Activated CD8-positive, alpha-beta T cell treated with anti-CD3 and anti-CD28 coated beads, Interleukin-2, amount 10 ng/mL, durations not matched to agents 7 days and 5 days (primary cell): ENCODE results near the gene TMBIM6. TPM values are rescaled to one million over a fixed set of nuclear protein-coding genes. Genes with fewer than 3 reads are reported as not detected.
"Not testable (repeated sequence)": the region's sequence is repeated elsewhere in the genome, so short reads cannot be mapped to it uniquely, and the experiment has no call there.

Source experiments
- ATAC-seq: fragments of 150-1000 bp; cut with Tn5 transposase; one replicate; pipeline ENCODE4 v1.10.0; 2021; ENCODE audit warnings: moderate library complexity
- CTCF ChIA-PET: fragments of 350-600 bp; sonication (Branson Sonifier 250); formaldehyde crosslinking; loops from one replicate; lab custom pipeline; 2021; ENCODE audit warnings: antibody characterized with exemption; lab: Charles Lee
- POLR2A ChIA-PET: fragments of 350-600 bp; sonication (Branson Sonifier 250); formaldehyde crosslinking; loops from one replicate; lab custom pipeline; 2021; ENCODE audit warnings: antibody characterized with exemption; lab: Charles Lee
- DNase-seq: peaks from one replicate; pipeline ENCODE4 v3.0.0-alpha.2; 2020
- H3K27ac Mint-ChIP-seq: one replicate; pipeline ENCODE4 v1.8.0; 2021; ENCODE audit warnings: mild to moderate bottlenecking, mixed read lengths
- H3K27me3 Mint-ChIP-seq: one replicate; pipeline ENCODE4 v1.8.0; 2021; ENCODE audit warnings: low read depth, mixed read lengths
- H3K36me3 Mint-ChIP-seq: one replicate; pipeline ENCODE4 v1.8.0; 2021; ENCODE audit warnings: low read depth, mixed read lengths
- H3K4me1 Mint-ChIP-seq: one replicate; pipeline ENCODE4 v1.8.0; 2021; ENCODE audit warnings: low read depth, mixed read lengths
- H3K4me3 Mint-ChIP-seq: one replicate; pipeline ENCODE4 v1.8.0; 2021; ENCODE audit warnings: mild to moderate bottlenecking, mixed read lengths
- H3K9me3 Mint-ChIP-seq: one replicate; pipeline ENCODE4 v1.8.0; 2022; ENCODE audit warnings: mixed read lengths; ENCODE audit not compliant: insufficient read depth
- total RNA-seq, 2 experiments: library from RNA; stranded (reverse); gene quantifications; one replicate each; pipeline ENCODE4 v1.2.3, GENCODE V29; 2021

The TMBIM6 gene
- total RNA-seq, 2 experiments from 2014 or later = 420 TPM

DNA sequence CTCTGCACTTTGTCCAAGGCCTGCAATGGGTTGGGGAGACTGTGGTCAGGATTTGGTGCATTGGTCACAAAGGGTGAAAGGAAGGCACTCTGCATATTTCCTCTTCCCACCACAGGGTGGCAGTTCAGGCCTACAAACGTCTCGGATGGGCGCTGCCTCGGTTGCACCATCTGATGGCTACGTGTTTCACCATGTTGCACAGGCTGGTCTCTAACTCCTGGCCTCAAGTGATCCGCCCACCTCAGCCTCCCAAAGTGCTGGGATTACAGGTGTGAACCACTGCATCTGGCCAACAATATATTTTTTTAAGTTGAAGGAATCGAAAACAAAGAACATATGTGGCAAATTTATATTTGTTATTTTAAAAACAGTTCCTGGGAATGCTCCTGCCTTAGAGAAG is 35.1 kb downstream of the TMBIM6 start:
- Mint-ChIP-seq H3K27me3 (peaks cover 20% of the 10 kb centered on the region), H3K9me3 (no peaks in the 10 kb centered on the region), H3K4me1 (peaks cover 20% of the 10 kb centered on the region), H3K4me3 (no peak overlapping the region), H3K36me3 (no peaks in the 10 kb centered on the region), H3K27ac (peak overlapping the region; percentile 48)
- CTCF ChIA-PET = interaction anchor here (1.4 to 5.5 kb wide), 10 partner anchors 11 to 231 kb away, joined by 3 to 129 read pairs (median 12); partner anchors contain the start of genes BCDIN3D and NCKAP5L
- POLR2A ChIA-PET = no interaction called here
- peak; percentile 85 for ATAC-seq
- peak; percentile 78 for DNase-seq

- no peaks in the 10 kb centered on the region for H3K36me3 Mint-ChIP-seq
- peaks cover 20% of the 10 kb centered on the region for H3K4me1 Mint-ChIP-seq
- DNase-seq (no peak), ATAC-seq (no peak)
- POLR2A ChIA-PET = interaction anchor here (2.4 kb wide), 1 partner anchor 35 kb away, joined by 15 read pairs; the partner anchor contains the start of gene TMBIM6
- H3K4me3 Mint-ChIP-seq = no peak overlapping the region
- peak overlapping the region; percentile 44 for H3K27ac Mint-ChIP-seq
- CTCF ChIA-PET = interaction anchor here (1.2 to 5.5 kb wide), 31 partner anchors 10 to 334 kb away, joined by 3 to 129 read pairs (median 9); partner anchors contain the start of genes BCDIN3D, FAM186B, NCKAP5L and TMBIM6
- peaks cover 20% of the 10 kb centered on the region for H3K27me3 Mint-ChIP-seq
- no peaks in the 10 kb centered on the region for H3K9me3 Mint-ChIP-seq
Observed at GRCh38 chr12:49776858-49777257, 35.5 kb downstream of the TMBIM6 start.

DNA sequence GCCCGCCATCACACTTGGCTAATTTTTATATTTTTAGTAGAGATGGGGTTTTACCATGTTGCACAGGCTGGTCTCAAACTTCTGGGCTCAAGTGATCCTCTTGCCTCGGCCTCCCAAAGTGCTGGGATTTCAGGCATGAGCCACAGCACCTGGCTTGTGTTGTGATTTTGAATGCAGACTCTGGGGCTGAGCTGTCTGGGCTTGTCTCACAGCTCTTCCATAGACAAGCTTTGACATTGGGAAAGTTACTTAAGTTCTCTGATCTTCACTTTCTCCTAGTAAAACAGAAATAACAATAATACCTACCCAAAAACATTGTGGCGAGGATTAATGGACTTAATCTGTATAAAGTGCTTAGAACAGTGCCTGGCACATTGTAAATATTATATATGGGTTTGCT is 36.0 kb downstream of the TMBIM6 start:
- Mint-ChIP-seq H3K27me3 (peaks cover 20% of the 10 kb centered on the region), H3K36me3 (no peaks in the 10 kb centered on the region), H3K4me1 (peaks cover 20% of the 10 kb centered on the region), H3K27ac (no peak overlapping the region), H3K9me3 (no peaks in the 10 kb centered on the region), H3K4me3 (no peak overlapping the region)
- POLR2A ChIA-PET = interaction anchor here (2.4 kb wide), 1 partner anchor 36 kb away, joined by 15 read pairs; the partner anchor contains the start of gene TMBIM6
- no peak for DNase-seq
- CTCF ChIA-PET = interaction anchor here (0.6 to 5.5 kb wide), 54 partner anchors 8 to 333 kb away, joined by 3 to 129 read pairs (median 5); partner anchors contain the start of genes BCDIN3D, FAM186B, NCKAP5L and SMARCD1
- no peak for ATAC-seq

DNA sequence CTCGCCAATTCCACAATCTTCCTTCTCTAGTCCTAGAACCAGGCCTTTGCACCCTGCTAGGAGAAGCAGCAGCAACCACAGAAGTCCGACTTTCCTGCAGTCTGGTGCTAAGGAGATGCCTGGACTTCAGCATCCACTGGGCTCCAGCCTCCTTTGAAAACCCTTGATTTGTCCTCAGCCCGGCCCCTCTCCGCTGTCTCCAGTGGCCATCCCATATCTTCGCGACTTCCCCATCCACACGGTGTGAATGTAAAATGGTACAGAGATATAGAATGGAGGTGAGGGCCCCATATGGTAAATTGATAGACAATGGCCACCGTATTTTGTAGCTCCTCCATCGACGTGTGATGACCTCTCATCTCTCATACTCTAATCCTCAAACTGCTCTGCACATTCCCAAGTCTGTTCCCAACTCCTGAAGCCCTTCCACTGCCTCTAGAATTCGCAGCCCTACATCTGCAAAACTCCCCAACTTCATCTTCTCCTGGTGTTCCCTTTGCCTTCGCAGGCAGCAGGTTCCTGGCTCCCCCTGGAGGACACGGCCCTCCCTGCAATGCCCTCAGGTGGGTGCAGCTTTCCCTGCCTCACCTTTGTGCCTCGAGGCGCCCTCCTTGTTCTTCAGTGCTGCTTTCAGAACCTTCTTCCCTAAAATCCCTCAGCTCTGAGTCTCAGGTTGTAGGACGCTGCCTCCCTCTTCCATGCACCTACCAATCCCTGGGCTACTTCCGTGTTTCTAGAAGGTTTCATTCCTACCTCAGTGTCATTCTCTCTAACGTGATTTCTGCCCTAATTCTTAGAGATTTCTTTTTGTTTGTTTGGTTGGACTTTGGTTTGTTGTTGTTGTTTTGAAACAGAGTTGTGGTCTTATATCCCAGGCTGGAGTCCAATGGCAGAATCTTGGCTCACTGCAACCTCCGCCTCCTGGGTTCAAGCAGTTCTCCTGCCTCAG is 36.7 kb downstream of the TMBIM6 start:
- ChIA-PET POLR2A (interaction anchor here (2.4 kb wide), 1 partner anchor 37 kb away, joined by 15 read pairs; the partner anchor contains the start of gene TMBIM6), CTCF (interaction anchor here (0.6 to 5.5 kb wide), 58 partner anchors 8 to 333 kb away, joined by 3 to 129 read pairs (median 5); partner anchors contain the start of genes BCDIN3D, FAM186B, NCKAP5L and SMARCD1)
- Mint-ChIP-seq H3K4me3 (no peak overlapping the region), H3K36me3 (no peaks in the 10 kb centered on the region), H3K9me3 (no peaks in the 10 kb centered on the region), H3K27me3 (peaks cover 20% of the 10 kb centered on the region), H3K27ac (no peak overlapping the region), H3K4me1 (peaks cover 20% of the 10 kb centered on the region)
- ATAC-seq (peak; percentile 84), DNase-seq (peak; percentile 76)

- POLR2A ChIA-PET = interaction anchor here (1.0 kb wide), 1 partner anchor 38 kb away, joined by 4 read pairs; the partner anchor contains the start of gene TMBIM6
- CTCF ChIA-PET = interaction anchor here (1.3 to 5.5 kb wide), 6 partner anchors 17 to 166 kb away, joined by 3 to 129 read pairs (median 22); partner anchors contain the start of gene BCDIN3D
- H3K36me3 Mint-ChIP-seq = no peaks in the 10 kb centered on the region
- peaks cover 33% of the 10 kb centered on the region for H3K27me3 Mint-ChIP-seq
- peaks cover 20% of the 10 kb centered on the region for H3K4me1 Mint-ChIP-seq
- ATAC-seq = no peak
- no peak for DNase-seq
- H3K4me3 Mint-ChIP-seq = no peak overlapping the region
- no peaks in the 10 kb centered on the region for H3K9me3 Mint-ChIP-seq
- H3K27ac Mint-ChIP-seq = no peak overlapping the region
Observed at GRCh38 chr12:49779581-49779980, 38.2 kb downstream of the TMBIM6 start.

DNA sequence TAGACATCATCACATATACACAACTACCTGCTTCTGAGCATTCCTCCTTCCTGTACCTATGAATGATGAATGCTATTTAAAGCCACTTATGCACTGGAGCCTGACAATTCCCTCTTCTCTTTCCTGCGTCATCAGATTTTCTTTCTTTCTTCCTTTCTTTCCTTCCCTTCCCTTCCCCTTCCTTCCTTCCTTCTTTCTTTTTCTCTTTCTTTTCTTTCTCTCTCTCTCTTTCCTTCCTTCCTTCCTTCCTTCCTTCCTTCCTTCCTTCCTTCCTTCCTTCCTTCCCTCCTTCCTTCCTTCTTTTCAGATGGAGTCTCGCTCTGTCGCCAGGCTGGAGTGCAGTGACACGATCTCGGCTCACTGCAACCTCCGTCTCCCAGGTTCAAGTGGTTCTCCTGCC is 39.6 kb downstream of the TMBIM6 start:
- ChIA-PET CTCF (interaction anchor here (0.6 to 5.5 kb wide), 5 partner anchors 17 to 165 kb away, joined by 3 to 129 read pairs (median 4); partner anchors contain the start of genes BCDIN3D and TMBIM6), POLR2A (interaction anchor here (1.0 kb wide), 1 partner anchor 39 kb away, joined by 4 read pairs; the partner anchor contains the start of gene TMBIM6)
- H3K27ac Mint-ChIP-seq, ATAC-seq, DNase-seq, H3K9me3 Mint-ChIP-seq, H3K4me3 Mint-ChIP-seq, H3K36me3 Mint-ChIP-seq: not testable (repeated sequence)
- Mint-ChIP-seq H3K27me3 (peaks cover 37% of the 10 kb centered on the region), H3K4me1 (peaks cover 19% of the 10 kb centered on the region)

DNA sequence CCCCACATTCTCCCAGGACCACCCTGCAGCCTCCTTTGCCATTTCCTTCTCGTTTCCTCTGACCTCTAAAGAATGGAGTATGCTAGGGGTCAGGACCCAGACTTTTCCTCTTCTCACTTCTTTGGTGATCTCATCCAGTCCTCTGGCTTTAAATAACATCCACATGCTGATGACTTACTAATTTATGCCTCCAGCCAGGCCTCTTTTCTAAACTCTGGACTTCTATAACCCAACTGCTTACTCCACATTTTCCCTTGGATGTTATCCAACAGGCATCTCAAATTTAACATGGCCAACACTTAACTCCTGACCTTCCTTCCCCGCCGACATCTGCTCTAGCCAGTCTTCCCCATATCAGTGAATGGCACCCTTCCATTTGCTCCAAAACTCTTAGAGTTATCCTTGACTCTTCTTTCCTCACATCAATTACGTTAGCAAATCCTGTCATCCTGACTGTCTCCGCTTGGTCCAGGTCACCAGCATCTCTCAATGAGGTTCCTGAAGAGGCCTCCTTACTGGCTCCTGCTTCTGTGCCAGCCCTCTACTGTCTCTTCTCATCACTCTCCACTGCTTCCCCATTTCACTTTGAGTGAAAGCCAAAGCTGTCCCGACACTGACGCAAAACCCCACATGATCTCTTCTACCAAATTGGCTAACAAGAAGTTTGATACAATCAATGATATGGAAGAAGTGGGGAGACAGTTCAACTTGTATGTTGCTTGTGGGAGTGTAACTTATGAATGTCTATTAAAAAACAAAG is 42.7 kb downstream of the TMBIM6 start:
- CTCF ChIA-PET = interaction anchor here (1.4 to 2.4 kb wide), 2 partner anchors 22 to 55 kb away, joined by 9 to 14 read pairs; no protein-coding TSS in a partner anchor
- no peak for DNase-seq
- H3K36me3 Mint-ChIP-seq = no peaks in the 10 kb centered on the region

DNA sequence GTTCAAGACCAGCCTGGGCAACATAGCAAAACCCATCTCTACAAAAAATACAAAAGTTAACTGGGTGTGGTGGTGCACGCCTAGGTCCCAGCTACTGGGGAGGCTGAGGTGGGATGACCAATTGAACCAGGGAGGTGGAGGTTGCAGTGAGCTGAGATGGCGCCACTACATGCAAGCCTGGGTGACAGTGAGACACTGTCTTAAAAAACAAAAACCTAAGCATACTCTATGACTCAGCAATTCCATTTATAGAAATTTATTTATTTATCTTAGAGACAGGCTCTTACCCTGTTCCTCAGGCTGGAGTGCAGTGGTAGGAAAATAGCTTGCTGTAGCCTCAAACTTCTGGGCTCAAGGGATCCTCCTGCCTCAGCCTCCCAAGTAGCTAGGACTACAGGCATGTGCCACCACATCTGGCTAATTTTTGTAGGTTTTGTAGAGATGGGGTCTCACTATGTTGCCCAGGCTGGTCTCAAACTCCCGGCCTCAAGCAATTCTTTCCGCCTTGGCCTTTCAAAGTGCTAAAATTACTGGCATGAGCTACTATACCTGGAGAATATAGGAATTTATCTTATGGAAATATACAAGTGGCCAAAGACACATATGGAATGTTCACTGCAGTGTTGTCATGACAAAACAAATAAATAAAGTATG is 43.5 kb downstream of the TMBIM6 start:
- H3K36me3 Mint-ChIP-seq = no peaks in the 10 kb centered on the region
- no peaks in the 10 kb centered on the region for H3K9me3 Mint-ChIP-seq
- DNase-seq (no peak), ATAC-seq (no peak)
- ChIA-PET POLR2A (no interaction called here), CTCF (interaction anchor here (1.0 to 2.4 kb wide), 6 partner anchors 23 to 161 kb away, joined by 3 to 9 read pairs (median 4); no protein-coding TSS in a partner anchor)
- peaks cover 30% of the 10 kb centered on the region for H3K27me3 Mint-ChIP-seq
- no peaks in the 10 kb centered on the region for H3K4me1 Mint-ChIP-seq
- H3K27ac Mint-ChIP-seq = no peak overlapping the region
- H3K4me3 Mint-ChIP-seq = no peak overlapping the region

More for the DNA sequence above, 42.7 kb downstream of the TMBIM6 start:
- Mint-ChIP-seq H3K4me1 (no peaks in the 10 kb centered on the region), H3K9me3 (no peaks in the 10 kb centered on the region), H3K27ac (no peak overlapping the region), H3K27me3 (peaks cover 37% of the 10 kb centered on the region), H3K4me3 (no peak overlapping the region)
- no peak for ATAC-seq
- POLR2A ChIA-PET = interaction anchor here (1.8 kb wide), 1 partner anchor 59 kb away, joined by 4 read pairs; the partner anchor contains the start of gene BCDIN3D

GRCh38 chr12:49787672-49788071 is 46.3 kb downstream of the TMBIM6 start:
- Mint-ChIP-seq H3K27me3 (peaks cover 18% of the 10 kb centered on the region), H3K4me3 (no peak overlapping the region), H3K9me3 (no peaks in the 10 kb centered on the region), H3K36me3 (no peaks in the 10 kb centered on the region), H3K4me1 (no peaks in the 10 kb centered on the region), H3K27ac (no peak overlapping the region)
- DNase-seq = no peak
- CTCF ChIA-PET = interaction anchor here (0.8 to 2.4 kb wide), 3 partner anchors 10 to 51 kb away, joined by 3 to 9 read pairs (median 4); partner anchors contain the start of gene TMBIM6
- POLR2A ChIA-PET = no interaction called here
- no peak for ATAC-seq

DNA sequence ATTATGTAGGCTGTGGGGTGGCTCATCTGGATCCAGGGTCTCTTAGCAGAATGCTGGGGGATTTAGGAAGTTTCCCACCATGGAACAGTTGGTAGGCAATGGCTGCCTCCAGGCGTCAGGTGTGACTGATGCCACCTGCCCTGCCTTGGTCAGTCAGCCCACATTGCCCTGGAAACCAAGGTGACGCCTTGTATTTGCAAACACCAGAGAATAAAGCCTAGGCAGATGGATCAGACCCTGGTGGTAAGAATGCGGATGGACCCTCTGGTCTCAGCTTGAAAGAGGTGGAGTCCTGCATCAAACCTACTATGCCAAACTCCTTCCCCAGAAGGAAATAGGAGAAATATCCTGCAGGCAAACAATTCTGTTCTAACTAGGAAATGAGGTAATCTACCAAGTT is 48.6 kb downstream of the TMBIM6 start:
- Mint-ChIP-seq H3K27me3 (peaks cover 5% of the 10 kb centered on the region), H3K4me1 (peaks cover 2% of the 10 kb centered on the region), H3K9me3 (no peaks in the 10 kb centered on the region), H3K36me3 (no peaks in the 10 kb centered on the region), H3K27ac (no peak overlapping the region), H3K4me3 (no peak overlapping the region)
- DNase-seq = no peak
- CTCF ChIA-PET = no interaction called here
- POLR2A ChIA-PET = no interaction called here
- no peak for ATAC-seq
